ENCODE results near the gene FOXO1. TPM values are rescaled to one million over a fixed set of nuclear protein-coding genes. Genes with fewer than 3 reads are reported as not detected.

Gene FOXO1
- total RNA-seq, 1 donor from 2014 or later: 14.6 TPM

DNA sequence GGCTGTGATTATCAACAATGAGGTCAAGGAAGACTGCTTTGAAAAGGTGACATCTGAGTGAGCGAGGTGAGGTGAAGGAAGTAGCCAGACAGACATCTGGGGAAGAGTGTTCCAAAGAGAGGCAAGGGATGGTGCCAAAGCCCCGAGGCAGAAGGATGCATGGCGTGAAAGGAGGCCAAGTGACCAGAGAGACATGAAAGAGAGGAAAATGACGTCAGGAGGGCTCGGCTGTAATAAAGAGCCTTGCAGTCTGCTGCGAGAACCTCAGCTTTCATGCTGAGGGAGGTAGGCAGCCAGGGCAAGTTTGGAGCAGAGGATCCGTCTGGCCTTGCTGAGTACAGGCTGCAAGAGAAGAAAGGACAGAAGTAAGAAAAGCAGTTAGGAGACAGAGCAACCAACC, 50.8 kb downstream of the FOXO1 start:
- DNase-seq (ENCODE audit: low spot score): no peak
- intact Hi-C loops (cut with DNase I): loop anchor here (10.0 kb wide), 1 partner anchor 831 kb away; no protein-coding TSS in a partner anchor

DNA sequence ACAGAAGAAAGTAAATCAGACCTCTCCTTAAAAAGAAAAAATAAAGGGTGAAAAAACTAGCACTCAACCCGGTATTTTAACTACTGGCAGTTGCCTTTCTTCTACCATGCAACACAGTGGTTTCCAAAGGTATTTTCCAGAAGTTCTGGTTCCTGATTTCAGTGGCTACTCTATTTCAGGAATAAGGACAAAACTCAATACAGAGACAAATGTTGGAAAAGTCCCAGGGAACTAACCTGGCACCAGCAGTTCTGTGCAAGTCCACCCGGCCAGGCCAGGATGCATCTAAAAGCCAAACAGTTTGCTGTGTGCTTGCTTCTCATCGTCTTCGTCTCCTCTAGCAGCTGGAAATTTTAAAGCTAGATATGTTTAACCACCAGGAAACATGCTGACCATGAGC, 52.5 kb downstream of the FOXO1 start:
- DNase-seq (ENCODE audit: low spot score): no peak
- intact Hi-C loops (cut with DNase I): loop anchor here (10.0 kb wide), 1 partner anchor 829 kb away; no protein-coding TSS in a partner anchor

DNA sequence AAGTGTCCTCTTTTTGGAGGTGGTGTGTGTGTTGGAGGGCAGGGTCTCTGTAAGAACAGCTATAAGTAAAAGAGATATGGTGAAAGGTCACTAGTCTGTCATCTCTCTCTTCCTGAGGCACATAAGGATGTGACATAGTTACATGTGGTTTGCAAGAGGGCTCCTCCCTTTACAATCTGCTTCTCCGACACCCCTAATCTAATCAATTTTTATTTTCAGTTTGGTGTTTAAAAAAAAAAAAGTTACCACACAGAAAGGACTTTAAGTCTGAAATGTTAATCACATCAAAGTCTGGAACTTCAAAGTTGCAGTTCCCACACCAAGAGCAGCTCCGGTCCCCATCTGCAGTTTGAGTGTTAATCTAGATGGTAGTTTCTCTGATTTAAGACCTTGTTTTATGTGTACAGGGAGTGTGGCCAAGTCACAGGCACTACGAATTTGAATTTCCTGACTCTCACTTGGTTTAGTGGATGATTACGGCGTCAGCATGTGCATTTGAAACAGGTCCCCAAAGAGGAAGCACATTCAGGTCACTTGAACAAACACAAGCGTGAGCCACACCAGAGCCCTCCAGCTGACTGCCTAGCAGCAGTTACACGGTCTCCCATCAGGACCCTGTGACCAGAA, 53.1 kb downstream of the FOXO1 start:
- intact Hi-C loops (cut with DNase I): loop anchor here (10.0 kb wide), 1 partner anchor 829 kb away; no protein-coding TSS in a partner anchor
- no peak for DNase-seq (ENCODE audit: low spot score)

DNA sequence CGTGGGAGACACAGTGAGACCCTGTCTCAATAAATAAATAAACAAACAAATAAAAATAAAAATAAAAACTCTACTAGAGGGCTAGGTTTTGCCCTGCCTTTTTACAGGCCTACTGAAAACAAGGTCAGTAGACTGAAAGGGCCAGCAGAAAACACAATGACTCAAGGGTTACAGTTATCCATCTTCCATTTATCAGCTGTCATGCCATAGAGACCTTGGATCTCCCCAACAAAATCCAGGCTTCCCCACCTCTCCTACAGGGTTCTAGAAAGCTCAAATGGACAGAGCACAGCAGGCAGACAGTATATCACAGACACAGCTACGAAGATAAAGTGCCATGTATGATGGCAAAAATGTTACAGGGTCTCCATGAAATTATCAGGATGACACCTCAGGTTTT, 54.4 kb downstream of the FOXO1 start:
- intact Hi-C loops (cut with DNase I): loop anchor here (10.0 kb wide), 1 partner anchor 827 kb away; no protein-coding TSS in a partner anchor

DNA sequence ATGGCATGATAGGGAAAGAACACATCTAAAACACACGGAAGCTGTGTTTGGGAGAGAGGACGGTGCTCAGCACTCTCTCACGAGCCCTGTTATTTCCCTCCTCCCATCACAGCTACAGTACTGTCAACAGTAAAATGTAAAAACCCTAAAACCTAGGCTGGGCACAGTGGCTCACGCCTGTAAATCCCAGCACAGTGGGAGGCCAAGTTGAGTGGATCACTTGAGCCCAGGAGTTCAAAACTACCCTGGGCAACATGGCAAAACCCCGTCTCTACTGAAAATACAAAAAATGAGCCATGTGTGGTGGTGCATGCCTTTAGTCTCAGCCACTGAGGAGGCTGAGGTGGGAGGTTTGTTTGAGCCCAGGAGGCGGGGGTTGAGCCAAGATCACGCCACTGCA, 54.8 kb downstream of the FOXO1 start:
- no peak for DNase-seq (ENCODE audit: low spot score)
- intact Hi-C loops (cut with DNase I): loop anchor here (10.0 kb wide), 1 partner anchor 827 kb away; no protein-coding TSS in a partner anchor

More for the DNA sequence above, 54.4 kb downstream of the FOXO1 start:
- DNase-seq (ENCODE audit: low spot score): no peak

DNA sequence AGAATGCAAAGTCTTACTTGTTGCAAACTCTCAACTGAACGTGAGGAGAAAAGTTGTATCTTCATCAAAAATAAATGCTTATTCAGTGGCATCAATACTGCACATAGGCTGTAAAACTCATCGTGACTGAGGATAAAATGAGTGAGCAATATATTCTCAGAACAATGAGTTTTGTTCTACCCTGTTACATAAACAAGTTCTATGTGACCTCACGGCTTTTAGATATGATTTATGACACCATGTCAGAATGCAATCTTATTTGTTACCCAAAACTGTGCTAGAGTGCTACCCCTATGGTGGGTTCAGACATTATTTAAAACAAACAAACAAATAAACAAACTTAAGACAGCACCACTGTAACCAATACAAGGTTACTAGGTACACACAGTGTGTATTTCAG, 55.4 kb downstream of the FOXO1 start:
- DNase-seq (ENCODE audit: low spot score): no peak
- intact Hi-C loops (cut with DNase I): loop anchor here (10.0 kb wide), 1 partner anchor 826 kb away; no protein-coding TSS in a partner anchor

DNA sequence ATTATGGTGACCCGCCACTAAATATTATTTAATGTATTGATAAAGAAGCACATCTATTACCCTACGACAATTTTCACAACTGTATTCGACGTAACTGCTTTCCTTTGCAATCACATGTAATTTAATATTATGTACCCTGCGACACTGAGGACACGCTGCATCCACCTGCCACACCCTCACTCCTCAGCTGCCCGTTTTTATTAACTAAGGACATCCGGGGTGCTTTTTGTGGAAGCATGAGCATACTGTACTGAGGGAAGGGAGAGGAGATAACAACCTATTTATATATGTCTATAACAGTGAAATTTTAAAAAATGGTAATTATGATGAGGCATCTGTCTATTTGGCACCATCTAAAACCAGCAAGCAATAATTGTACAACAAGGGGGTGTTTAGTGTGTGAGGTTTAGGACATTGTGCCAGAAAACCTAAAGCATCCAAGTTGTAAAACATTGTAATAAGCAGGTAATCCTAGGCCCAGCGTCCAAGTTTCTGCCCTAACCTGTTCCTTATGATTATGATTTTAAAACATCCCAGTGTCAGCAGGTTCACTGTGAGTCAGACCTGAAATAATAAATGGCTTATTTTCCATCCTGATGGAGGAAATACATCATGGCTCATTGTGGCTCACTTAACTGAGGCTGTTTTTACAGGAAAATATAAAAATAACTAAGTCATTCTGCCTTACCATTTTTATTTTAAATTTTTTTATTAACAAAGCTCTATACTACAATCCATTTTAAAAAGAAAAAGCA, 56.3 kb downstream of the FOXO1 start:
- no peak for DNase-seq (ENCODE audit: low spot score)
- intact Hi-C loops (cut with DNase I): loop anchor here (10.0 kb wide), 1 partner anchor 825 kb away; no protein-coding TSS in a partner anchor

DNA sequence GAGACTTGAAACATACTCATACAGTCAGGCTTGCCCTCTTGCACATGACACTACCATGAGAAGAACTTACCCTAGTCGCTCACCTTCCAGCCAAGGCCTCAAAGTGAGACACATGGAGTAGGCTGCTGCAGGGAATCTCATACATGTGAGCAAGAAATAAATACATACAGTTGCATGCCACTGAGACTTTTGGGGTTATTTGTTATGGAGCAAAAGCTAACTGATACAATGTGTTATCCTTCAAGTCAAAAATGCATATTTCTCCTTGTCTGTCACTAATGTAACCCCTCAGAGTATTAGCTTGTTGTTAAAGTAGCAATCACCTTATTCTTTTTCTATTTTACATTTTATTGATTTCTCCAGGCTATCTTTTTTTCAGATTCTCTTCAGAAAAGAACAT, 58.1 kb downstream of the FOXO1 start:
- intact Hi-C loops (cut with DNase I): no loop called here
- DNase-seq (ENCODE audit: low spot score): no peak

DNA sequence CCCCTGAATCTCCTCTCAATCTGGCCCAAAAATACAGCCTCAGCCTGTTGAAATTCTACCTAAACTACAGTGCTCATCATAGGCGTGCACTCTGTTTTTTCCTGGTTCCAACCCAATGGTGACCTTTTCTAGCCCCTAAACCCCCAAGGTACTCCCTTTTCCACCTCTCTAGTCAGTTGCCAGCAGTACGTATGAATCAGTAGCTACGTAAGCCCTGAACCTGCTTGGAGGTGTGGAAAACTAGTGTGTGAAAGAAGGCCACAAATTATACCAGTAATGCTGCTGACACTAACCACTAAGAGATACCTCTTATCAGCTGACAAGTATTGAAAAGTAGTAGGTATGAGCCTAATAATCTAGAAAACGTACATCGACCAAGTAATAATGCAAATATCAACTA, 60.9 kb downstream of the FOXO1 start:
- DNase-seq (ENCODE audit: low spot score): no peak
- intact Hi-C loops (cut with DNase I): no loop called here

DNA sequence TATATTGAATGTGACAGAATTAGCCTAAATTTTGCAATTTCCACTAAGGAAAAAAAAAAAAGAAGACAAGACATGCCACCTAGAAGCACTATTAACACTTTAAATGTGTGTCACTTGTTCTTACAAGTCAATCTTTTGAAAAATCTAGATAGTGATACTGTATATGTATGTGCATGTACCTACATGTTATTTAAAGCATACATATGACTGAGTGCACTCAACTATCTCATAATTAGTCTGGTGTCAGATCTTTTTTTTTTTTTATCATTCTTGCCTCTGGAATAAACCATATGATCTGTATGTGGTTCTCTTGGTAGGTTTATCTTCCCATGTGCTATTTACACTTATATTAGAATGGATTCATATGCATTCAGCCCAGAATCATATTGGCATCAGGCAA, 62.3 kb downstream of the FOXO1 start:
- no peak for DNase-seq (ENCODE audit: low spot score)
- intact Hi-C loops (cut with DNase I): no loop called here

DNA sequence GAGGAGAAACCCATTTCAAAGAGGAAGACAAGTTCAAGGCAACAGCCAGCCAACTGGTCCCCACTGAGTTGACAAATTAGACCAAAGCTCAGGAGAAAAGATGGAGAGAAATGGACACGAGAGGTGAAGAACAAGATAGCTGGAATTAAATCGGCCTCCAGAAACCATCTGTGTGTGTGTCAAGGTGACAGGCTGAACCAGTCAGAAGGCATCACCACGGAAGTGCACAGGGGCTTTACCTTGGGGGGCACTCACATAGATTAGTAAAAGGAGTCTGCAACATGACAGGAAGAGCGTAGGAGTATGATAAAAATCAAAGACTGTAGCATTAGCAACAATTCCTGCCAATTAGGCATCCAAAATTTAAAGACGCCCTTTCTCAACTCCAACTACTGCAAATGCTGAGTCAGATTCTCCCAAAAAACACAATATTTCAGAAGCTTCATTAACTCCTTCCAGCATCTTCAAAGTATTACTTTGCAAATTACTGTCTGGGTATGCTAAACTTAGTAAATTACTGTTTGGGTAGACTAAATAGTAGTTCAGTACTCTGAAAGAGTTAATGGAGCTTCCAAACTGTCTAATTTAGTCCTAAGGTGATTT, 66.2 kb downstream of the FOXO1 start:
- intact Hi-C loops (cut with DNase I): no loop called here
- no peak for DNase-seq (ENCODE audit: low spot score)

DNA sequence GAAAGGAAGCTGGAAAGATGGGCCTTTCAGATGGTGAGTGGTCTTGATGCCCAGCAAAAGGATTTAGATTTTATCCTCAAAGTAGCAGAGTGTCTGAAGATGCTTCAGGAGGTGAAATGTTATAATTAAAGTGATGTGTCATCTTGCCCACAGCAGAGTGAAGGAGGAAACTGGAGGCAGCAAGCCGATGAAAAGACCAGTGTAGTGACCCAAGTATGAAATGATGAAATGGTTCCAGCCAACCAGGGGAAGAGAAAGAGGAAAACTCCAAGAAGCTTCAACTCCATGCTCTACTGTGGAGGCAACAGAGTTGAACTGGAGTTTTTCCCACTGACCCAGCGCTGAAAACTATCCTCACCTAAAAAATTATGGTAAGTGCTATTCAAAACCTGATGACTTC, 66.7 kb downstream of the FOXO1 start:
- DNase-seq (ENCODE audit: low spot score): no peak
- intact Hi-C loops (cut with DNase I): no loop called here

DNA sequence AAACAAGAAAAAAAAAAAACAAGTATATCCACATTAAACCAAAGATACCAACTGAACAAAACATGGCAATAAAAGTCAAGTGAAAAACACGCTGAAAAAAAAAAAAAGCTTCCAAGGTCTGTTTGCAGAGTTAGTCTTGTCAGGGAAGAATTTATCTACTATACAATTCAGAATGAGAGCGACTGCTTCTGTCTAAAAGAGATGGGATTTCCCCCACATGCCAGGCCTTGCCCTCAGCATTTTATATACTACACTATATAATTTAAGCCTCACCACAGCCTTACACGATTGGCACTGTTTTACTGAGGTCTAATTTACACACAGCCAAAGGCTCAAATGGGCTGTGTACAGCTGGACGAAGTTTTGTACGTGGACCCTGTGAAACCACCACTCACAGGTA, 67.3 kb downstream of the FOXO1 start:
- intact Hi-C loops (cut with DNase I): no loop called here
- no peak for DNase-seq (ENCODE audit: low spot score)

DNA sequence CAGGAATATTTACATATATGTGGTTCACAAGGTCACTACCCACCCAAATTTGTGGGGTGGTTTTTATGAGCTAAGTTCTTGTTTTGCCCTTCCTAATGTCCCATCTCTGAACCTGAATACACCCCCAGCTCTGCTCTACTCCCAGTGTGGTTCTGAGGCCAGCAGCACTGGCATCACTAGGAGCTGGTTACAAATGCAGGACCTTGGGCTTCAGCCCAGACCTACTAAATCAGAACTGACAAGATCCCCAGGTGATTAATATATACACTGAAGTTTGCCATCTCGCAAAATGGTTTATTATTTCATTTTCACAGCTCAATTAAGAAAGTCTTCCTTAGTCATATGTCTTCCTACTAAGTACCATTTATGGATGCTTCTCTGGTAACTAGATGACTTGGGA, 67.9 kb downstream of the FOXO1 start:
- no peak for DNase-seq (ENCODE audit: low spot score)
- intact Hi-C loops (cut with DNase I): no loop called here

DNA sequence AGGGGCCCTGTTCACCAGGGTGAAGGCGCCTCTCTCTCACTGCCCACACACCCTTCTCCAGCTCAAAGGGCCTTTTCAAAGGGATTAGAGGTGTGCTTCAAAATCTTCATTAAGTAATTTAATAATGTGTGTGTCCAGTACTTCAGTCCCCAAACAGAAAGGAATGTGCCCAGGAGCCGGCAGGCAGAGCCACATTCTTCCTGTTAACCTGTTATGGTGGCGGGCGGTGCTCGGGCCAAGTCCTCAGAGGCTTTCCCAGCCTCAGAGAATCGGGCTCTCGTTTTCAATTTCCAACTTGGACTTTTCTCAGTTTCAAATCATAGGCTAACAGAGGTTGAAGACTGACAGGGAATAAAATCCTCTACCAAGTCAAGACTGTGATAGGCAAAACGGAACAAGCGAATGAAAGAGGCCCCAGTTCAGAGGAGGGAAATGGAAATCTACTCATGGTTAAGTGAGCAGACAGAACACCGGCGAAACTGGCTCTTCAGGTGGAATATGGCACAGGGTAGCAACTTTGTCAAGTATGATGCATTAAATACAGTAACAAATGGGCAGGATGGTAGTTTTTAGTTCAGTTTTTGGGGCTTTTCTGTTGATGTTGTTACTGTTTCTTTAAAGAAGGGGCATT, 68.6 kb downstream of the FOXO1 start:
- no peak for DNase-seq (ENCODE audit: low spot score)
- intact Hi-C loops (cut with DNase I): no loop called here

DNA sequence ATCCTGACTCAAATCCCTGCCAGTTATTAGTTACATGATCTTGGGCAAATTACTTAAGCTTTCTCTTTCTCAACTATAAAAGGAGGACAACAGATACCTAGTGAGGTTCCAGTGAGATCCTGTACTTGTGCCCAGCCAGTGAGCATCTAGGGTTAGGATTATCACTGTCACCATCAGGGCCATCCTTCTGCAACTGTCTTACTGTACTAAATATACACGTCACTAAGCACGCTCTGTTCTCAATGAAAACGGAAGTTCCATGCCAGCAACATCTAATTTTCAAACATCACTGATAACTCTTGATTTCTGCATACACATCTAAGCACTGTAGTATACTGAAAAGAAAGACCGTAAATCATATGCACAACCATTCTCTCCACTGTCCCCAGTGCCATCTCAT, 70.0 kb downstream of the FOXO1 start:
- no peak for DNase-seq (ENCODE audit: low spot score)
- intact Hi-C loops (cut with DNase I): no loop called here

DNA sequence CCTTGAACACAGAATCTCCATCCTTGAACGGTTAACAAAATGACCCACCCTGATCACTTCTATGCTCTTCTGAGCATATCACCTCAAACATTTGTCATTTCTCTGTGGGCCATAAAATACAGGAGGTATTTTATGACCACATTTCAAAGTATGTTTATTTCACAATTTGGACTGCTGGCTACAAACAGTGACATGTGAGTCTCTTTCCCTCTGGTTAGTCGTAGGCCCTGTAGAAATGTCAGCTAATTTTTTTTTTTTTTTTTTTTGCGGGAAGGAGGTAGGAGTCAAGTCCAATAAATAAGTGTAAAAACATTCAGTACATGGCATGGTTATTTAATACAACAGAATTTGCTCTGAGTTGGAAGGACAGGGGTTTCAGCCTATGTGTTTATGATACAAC, 70.7 kb downstream of the FOXO1 start:
- DNase-seq (ENCODE audit: low spot score): no peak
- intact Hi-C loops (cut with DNase I): no loop called here

DNA sequence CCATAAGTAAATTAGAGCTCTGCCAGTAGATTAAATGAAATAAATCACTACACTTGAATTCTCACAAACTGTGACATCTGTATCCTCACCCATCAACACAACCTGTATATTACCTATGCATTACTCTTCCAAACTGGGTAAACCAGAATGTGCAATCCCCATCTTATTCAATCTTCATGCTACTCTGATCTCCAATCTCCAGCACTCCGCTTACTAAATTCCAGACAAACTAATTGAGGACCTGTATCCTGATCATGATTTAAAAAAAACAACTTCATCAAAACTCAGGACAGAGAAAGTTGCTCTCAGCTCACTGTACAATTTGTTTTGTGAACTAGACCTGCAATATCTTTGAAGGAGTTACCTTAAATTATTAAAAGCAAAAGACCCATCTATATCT, 74.4 kb downstream of the FOXO1 start:
- intact Hi-C loops (cut with DNase I): no loop called here

DNA sequence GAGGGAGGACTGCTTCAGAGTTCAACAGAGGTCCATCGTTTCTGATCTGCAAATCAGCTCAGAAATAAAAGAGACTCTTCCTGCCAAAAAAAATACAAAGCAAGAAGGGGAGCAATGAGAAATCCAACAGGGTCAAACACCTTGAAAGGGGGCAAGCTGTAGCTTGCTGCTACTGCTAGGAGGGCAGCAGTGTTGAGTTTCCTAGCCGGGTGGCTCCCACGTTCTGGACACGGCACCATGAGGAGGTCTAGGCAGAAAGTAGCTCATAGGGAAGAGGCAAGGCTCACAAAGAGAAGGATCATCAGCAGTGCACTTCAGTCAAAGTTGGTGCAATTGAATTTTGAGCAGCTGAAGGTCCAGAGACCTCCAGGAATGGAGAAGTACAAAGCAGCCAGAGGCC, 75.3 kb downstream of the FOXO1 start:
- no peak for DNase-seq (ENCODE audit: low spot score)

More for the DNA sequence above, 74.4 kb downstream of the FOXO1 start:
- no peak for DNase-seq (ENCODE audit: low spot score)

More for the DNA sequence above, 75.3 kb downstream of the FOXO1 start:
- intact Hi-C loops (cut with DNase I): no loop called here
